ENCODE data around the gene HOXD10.

HOXD10 gene

DNA sequence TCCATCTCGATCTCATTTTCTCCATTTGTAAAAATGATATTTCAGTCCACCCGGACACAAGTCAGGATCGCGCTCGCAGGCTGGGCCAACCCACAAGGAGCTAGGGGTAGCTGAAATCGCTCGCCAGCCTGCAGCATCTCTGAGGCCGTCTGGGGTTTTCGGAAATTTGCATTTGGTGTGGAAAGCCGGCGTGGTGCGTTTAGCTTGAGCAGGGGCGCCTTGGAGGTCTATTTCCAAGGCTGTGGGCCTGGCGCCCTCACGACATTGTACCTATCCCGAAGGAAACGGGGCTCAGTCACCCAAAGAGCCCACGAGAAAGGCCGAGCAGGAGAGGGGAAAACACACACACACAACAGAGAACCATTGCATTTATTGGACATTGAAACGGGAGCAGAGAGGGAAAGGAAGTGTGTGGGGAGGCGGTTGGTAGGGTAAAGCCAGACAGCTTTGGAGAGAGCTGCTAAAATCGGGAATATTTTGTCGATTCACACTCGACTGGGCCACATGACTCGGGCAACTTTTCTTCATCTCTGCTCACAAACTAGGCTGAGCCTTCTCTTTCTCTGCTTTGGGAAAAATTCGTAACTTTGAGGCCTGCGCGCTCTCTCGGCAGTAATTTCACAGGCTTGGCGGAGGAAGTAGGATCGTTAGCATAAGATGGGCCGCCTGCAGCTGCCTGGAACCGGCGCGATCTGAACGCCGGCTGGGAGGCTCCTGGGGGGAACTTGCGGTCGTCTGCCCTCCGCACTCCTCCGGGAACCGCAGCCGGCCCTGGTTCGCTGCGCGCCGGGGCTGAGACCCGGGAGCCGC lies 11.8 kb downstream of the HOXD10 start:
- TF ChIP-seq CTCF (IDR thresholded peaks at IDR 0.05; ENCODE audit: control insufficient read depth, insufficient read depth, low read depth, low read length, missing control alignments), result no peak
- H3K4me3 ChIP-seq (ENCODE audit: control insufficient read depth, low read depth, low read length), result peak overlapping the region; percentile 58
- no peak for DNase-seq (ENCODE audit: low read depth)

DNA sequence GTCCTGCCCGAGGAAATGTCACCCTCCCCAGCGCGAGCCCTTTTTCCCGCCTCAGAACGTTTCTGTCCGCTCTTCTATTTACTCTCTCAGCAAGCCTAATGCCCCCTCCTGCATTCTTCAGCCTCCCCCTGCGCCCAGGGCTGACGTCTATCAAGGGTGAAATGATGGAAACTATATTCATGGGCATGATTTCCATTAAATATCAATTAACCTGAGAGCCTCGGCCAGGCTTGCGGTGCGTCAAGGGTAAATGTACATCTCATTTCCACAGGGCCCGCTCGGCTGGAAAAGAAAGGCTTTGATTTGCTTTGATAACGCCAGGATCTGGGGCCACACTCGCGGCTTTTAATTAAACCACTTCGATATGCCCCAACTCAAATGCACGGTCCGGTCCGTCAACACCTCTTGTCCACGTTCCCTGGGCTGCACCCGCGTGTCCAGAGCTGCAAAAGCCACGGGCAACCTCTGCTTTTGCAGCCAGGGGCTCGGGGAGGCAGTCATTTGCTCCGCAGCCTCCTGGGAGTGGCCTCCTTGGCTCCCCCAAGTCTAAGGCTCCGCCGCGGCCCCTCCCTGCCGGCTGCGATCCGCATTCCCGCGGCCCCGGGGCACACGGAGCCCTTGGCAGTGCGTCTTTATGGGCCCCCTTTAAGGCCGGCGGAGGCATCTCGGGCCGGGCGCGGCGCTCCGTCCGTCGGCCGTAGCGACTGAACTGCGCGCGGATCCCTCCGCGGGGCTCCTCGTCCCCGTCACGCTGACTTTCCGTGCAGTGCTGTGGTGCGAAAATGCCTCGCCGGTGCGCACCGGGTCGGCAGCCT lies 12.6 kb downstream of the HOXD10 start, which contains the start of gene HOXD8:
Gene HOXD8 (plus strand): TSS at position 724 of the 815 bp plus-strand sequence. CDS start 662 bp downstream, outside the sequence.
- no peak for TF ChIP-seq CTCF (IDR thresholded peaks at IDR 0.05; ENCODE audit: control insufficient read depth, insufficient read depth, low read depth, low read length, missing control alignments)
- H3K4me3 ChIP-seq (ENCODE audit: control insufficient read depth, low read depth, low read length), result peak within 1 kb of the TSS; percentile 58
- no peak for DNase-seq (ENCODE audit: low read depth)

GRCh38 chr2:176129813-176130146 lies 13.2 kb downstream of the HOXD10 start:
- no peak for TF ChIP-seq CTCF (IDR thresholded peaks at IDR 0.05; ENCODE audit: control insufficient read depth, insufficient read depth, low read depth, low read length, missing control alignments)
- peak overlapping the region; percentile 58 for H3K4me3 ChIP-seq (ENCODE audit: control insufficient read depth, low read depth, low read length)
- no peak for DNase-seq (ENCODE audit: low read depth)

DNA sequence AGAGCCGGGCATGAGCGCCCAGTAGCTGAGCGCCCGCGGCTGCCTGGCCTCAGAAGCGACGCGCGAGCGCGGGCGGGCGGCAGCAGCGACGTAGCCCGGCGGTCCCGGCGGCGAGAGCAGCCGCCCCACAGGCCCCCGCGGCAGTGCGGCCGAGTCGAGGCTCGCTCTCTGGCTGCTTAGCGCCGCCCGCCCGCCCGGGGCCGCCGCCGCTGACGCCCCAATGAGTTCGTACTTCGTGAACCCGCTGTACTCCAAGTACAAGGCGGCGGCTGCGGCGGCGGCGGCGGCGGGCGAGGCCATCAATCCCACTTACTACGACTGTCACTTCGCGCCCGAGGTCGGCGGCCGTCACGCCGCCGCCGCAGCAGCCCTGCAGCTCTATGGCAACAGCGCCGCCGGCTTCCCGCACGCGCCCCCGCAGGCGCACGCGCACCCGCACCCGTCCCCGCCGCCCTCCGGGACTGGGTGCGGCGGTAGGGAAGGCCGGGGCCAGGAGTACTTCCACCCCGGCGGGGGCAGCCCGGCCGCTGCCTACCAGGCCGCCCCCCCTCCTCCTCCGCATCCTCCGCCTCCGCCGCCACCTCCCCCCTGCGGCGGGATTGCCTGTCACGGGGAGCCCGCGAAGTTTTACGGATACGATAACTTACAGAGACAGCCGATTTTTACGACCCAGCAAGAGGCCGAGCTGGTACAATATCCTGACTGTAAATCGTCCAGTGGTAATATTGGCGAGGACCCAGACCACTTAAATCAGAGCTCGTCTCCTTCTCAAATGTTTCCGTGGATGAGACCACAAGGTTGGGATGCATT lies 13.8 kb downstream of the HOXD10 start:
- TF ChIP-seq CTCF (IDR thresholded peaks at IDR 0.05; ENCODE audit: control insufficient read depth, insufficient read depth, low read depth, low read length, missing control alignments), result peak; percentile 8
- peak overlapping the region; percentile 58 for H3K4me3 ChIP-seq (ENCODE audit: control insufficient read depth, low read depth, low read length)
- DNase-seq (ENCODE audit: low read depth), result no peak

DNA sequence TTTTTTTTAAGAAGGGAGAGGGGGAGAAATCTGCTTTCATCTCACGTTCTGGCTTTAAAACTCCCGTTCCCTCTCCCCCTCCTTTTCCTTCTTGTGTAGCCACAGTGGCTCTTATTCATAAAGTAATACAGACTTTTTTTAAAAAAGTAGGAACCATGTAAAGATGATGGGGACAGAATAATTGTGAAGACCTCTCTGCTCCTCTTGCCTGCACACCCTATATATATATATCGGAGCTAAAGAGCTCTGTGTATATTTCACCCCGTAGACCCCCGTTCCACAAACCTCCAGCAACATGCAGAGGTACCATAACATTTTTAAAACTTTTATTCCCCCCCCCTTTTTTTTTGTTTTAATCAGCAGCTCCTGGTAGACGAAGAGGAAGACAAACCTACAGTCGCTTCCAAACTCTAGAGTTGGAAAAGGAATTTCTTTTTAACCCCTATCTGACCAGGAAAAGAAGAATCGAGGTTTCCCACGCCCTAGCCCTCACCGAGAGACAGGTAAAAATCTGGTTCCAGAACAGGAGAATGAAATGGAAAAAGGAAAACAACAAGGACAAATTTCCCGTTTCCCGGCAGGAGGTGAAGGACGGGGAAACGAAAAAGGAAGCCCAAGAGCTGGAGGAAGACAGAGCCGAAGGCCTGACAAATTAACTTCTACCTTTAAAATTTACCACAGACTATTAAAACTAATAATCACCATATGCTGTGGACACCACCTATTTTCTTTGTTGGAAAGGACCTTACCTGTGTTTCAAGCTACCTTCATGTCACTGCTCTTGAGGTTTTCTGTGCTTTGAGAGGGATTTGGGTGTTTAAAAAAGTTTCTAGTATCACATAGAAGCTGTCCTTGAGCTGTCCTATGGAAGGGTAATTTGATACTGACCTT lies 14.6 kb downstream of the HOXD10 start:
- H3K4me3 ChIP-seq (ENCODE audit: control insufficient read depth, low read depth, low read length), result peak overlapping the region; percentile 58
- TF ChIP-seq CTCF (IDR thresholded peaks at IDR 0.05; ENCODE audit: control insufficient read depth, insufficient read depth, low read depth, low read length, missing control alignments), result no peak

More for the DNA sequence above, 14.6 kb downstream of the HOXD10 start:
- DNase-seq (ENCODE audit: low read depth), result no peak
